ENCODE results near the gene TEN1.

Gene TEN1

GRCh38 chr17:76014100-76014924 lies 35.3 kb downstream of the TEN1 start:
- H3K36me3 ChIP-seq (ENCODE audit: insufficient read depth, low read length): no peaks in the 10 kb centered on the region
- no peak overlapping the region for H3K9ac ChIP-seq (ENCODE audit: insufficient read length)
- H3K27ac ChIP-seq: no peak overlapping the region
- TF ChIP-seq POLR2AphosphoS5 (IDR thresholded peaks at IDR 0.05; ENCODE audit: borderline replicate concordance, low read depth, low read length) (no peak), EZH2 (IDR thresholded peaks at IDR 0.05) (no peak), FOXP2 (optimal IDR thresholded peaks at IDR 0.05; ENCODE audit: control extremely low read depth, extremely low read length, insufficient read depth) (no peak)
- H3K9me3 ChIP-seq (ENCODE audit: low read depth, low read length): no peaks in the 10 kb centered on the region
- DNase-seq (ENCODE audit: low read depth, low spot score): no peak
- H3K4me3 ChIP-seq: peak overlapping the region; percentile 58

- no peaks in the 10 kb centered on the region for H3K36me3 ChIP-seq (ENCODE audit: insufficient read depth, low read length)
- peak overlapping the region; percentile 58 for H3K4me3 ChIP-seq
- TF ChIP-seq POLR2AphosphoS5 (IDR thresholded peaks at IDR 0.05; ENCODE audit: borderline replicate concordance, low read depth, low read length) (no peak), FOXP2 (optimal IDR thresholded peaks at IDR 0.05; ENCODE audit: control extremely low read depth, extremely low read length, insufficient read depth) (no peak), EZH2 (IDR thresholded peaks at IDR 0.05) (no peak)
- DNase-seq (ENCODE audit: low read depth, low spot score): no peak
- no peaks in the 10 kb centered on the region for H3K9me3 ChIP-seq (ENCODE audit: low read depth, low read length)
- no peak overlapping the region for H3K9ac ChIP-seq (ENCODE audit: insufficient read length)
- no peak overlapping the region for H3K27ac ChIP-seq
Measured at GRCh38 chr17:76014925-76015261, 35.9 kb downstream of the TEN1 start.

GRCh38 chr17:76017481-76018339 lies 38.7 kb downstream of the TEN1 start:
- H3K9ac ChIP-seq (ENCODE audit: insufficient read length): no peak overlapping the region
- H3K27ac ChIP-seq: no peak overlapping the region
- H3K9me3 ChIP-seq (ENCODE audit: low read depth, low read length): no peaks in the 10 kb centered on the region
- no peaks in the 10 kb centered on the region for H3K36me3 ChIP-seq (ENCODE audit: insufficient read depth, low read length)
- TF ChIP-seq POLR2AphosphoS5 (IDR thresholded peaks at IDR 0.05; ENCODE audit: borderline replicate concordance, low read depth, low read length) (no peak), FOXP2 (optimal IDR thresholded peaks at IDR 0.05; ENCODE audit: control extremely low read depth, extremely low read length, insufficient read depth) (no peak), EZH2 (IDR thresholded peaks at IDR 0.05) (no peak)
- no peak overlapping the region for H3K4me3 ChIP-seq
- no peak for DNase-seq (ENCODE audit: low read depth, low spot score)

GRCh38 chr17:76018340-76018680 lies 39.3 kb downstream of the TEN1 start:
- no peak for TF ChIP-seq POLR2AphosphoS5 (IDR thresholded peaks at IDR 0.05; ENCODE audit: borderline replicate concordance, low read depth, low read length)
- TF ChIP-seq FOXP2 (optimal IDR thresholded peaks at IDR 0.05; ENCODE audit: control extremely low read depth, extremely low read length, insufficient read depth): no peak
- TF ChIP-seq EZH2 (IDR thresholded peaks at IDR 0.05): no peak
- DNase-seq (ENCODE audit: low read depth, low spot score): no peak
- Histone ChIP-seq H3K27ac (no peak overlapping the region), H3K9me3 (ENCODE audit: low read depth, low read length) (no peaks in the 10 kb centered on the region), H3K9ac (ENCODE audit: insufficient read length) (no peak overlapping the region), H3K4me3 (no peak overlapping the region), H3K36me3 (ENCODE audit: insufficient read depth, low read length) (no peaks in the 10 kb centered on the region)

GRCh38 chr17:76018801-76019200 lies 39.8 kb downstream of the TEN1 start:
- Histone ChIP-seq H3K4me3 (no peak overlapping the region), H3K9ac (ENCODE audit: insufficient read length) (no peak overlapping the region), H3K9me3 (ENCODE audit: low read depth, low read length) (no peaks in the 10 kb centered on the region), H3K27ac (no peak overlapping the region), H3K36me3 (ENCODE audit: insufficient read depth, low read length) (no peaks in the 10 kb centered on the region)
- TF ChIP-seq POLR2AphosphoS5 (IDR thresholded peaks at IDR 0.05; ENCODE audit: borderline replicate concordance, low read depth, low read length) (no peak), FOXP2 (optimal IDR thresholded peaks at IDR 0.05; ENCODE audit: control extremely low read depth, extremely low read length, insufficient read depth) (no peak), EZH2 (IDR thresholded peaks at IDR 0.05) (no peak)
- DNase-seq (ENCODE audit: low read depth, low spot score): no peak

- Histone ChIP-seq H3K9me3 (ENCODE audit: low read depth, low read length) (no peaks in the 10 kb centered on the region), H3K4me3 (no peak overlapping the region), H3K36me3 (ENCODE audit: insufficient read depth, low read length) (no peaks in the 10 kb centered on the region), H3K27ac (no peak overlapping the region), H3K9ac (ENCODE audit: insufficient read length) (no peak overlapping the region)
- no peak for DNase-seq (ENCODE audit: low read depth, low spot score)
- TF ChIP-seq EZH2 (IDR thresholded peaks at IDR 0.05) (no peak), FOXP2 (optimal IDR thresholded peaks at IDR 0.05; ENCODE audit: control extremely low read depth, extremely low read length, insufficient read depth) (no peak), POLR2AphosphoS5 (IDR thresholded peaks at IDR 0.05; ENCODE audit: borderline replicate concordance, low read depth, low read length) (no peak)
Measured at GRCh38 chr17:76019833-76020467, 40.9 kb downstream of the TEN1 start.

- Histone ChIP-seq H3K9ac (ENCODE audit: insufficient read length) (no peak overlapping the region), H3K27ac (no peak overlapping the region), H3K36me3 (ENCODE audit: insufficient read depth, low read length) (no peaks in the 10 kb centered on the region), H3K4me3 (no peak overlapping the region), H3K9me3 (ENCODE audit: low read depth, low read length) (no peaks in the 10 kb centered on the region)
- no peak for DNase-seq (ENCODE audit: low read depth, low spot score)
- no peak for TF ChIP-seq FOXP2 (optimal IDR thresholded peaks at IDR 0.05; ENCODE audit: control extremely low read depth, extremely low read length, insufficient read depth)
- TF ChIP-seq EZH2 (IDR thresholded peaks at IDR 0.05): no peak
- TF ChIP-seq POLR2AphosphoS5 (IDR thresholded peaks at IDR 0.05; ENCODE audit: borderline replicate concordance, low read depth, low read length): no peak
Measured at GRCh38 chr17:76022285-76022684, 43.2 kb downstream of the TEN1 start.

Measured in SK-N-MC (cell line).